Neutrophil (primary cell): Measurements from ENCODE around the gene SMARCA4.
"Not testable (repeated sequence)": the region's sequence is repeated elsewhere in the genome, so short reads cannot be mapped to it uniquely, and the experiment has no call there.

Experiments used
- H3K27ac ChIP-seq: fragments of 200-600 bp; sonication (generic); 2 replicates; pipeline ENCODE4 v1.5.1; 2016; ENCODE audit warnings: mild to moderate bottlenecking, moderate library complexity
- H3K27me3 ChIP-seq: fragments of 200-600 bp; sonication (generic); 2 replicates; pipeline ENCODE4 v1.6.0; 2016; ENCODE audit warnings: mild to moderate bottlenecking
- H3K36me3 ChIP-seq: fragments of 200-600 bp; sonication (generic); 2 replicates; pipeline ENCODE4 v1.5.1; 2017
- H3K4me1 ChIP-seq, 2 experiments: fragments of 200-600 bp in 1 of 2; sonication (generic) in 1 of 2; 1 replicate in 1 of 2; 2 replicates in 1 of 2; pipeline versions ENCODE4 v1.5.1 to v1.6.1; 2013 to 2016; ENCODE audit warnings: low read depth in 1 of 2, low read length in 1 of 2, mild to moderate bottlenecking in 1 of 2, moderate library complexity in 1 of 2; ENCODE audit not compliant: control insufficient read depth in 1 of 2, insufficient read depth in 1 of 2
- H3K4me3 ChIP-seq, 2 experiments: fragments of 200-600 bp in 1 of 2; sonication (generic) in 1 of 2; 1 replicate in 1 of 2; 2 replicates in 1 of 2; pipeline ENCODE4 v1.5.1; 2013 to 2016; ENCODE audit warnings: low read depth in 1 of 2, low read length in 1 of 2, mild to moderate bottlenecking in 1 of 2, moderate library complexity in 1 of 2
- H3K9me3 ChIP-seq: fragments of 200-600 bp; sonication (generic); 2 replicates; pipeline ENCODE4 v1.5.1; 2016
- TF ChIP-seq, protein P1 (sequence below): fragments of 200-600 bp; sonication (generic); IDR thresholded peaks from 2 replicates; pipeline ENCODE4 v1.5.1; 2016; ENCODE audit warnings: antibody characterized with exemption

SMARCA4 gene

DNA sequence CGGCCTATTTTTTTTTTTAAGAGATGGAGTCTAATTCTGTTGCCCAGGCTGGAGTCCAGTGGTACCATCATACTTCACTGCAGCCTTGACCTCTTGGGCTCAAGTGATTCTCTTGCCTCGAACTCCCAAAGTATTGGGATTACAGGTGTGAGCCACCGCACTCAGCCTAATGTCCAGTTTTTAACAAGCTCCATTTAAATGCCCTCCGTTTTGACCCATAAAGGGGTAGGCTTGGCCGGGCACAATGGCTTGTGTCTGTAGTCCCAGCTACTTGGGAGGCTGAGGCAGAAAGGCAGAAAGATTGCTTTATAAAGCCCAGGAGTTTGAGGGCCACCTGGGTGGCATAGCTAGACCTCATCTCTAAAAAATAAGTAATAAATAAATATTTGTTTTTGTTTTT lies 140.2 kb downstream of the SMARCA4 start:
- Histone ChIP-seq H3K4me3 (no peak overlapping the region), H3K4me1 (peaks cover 8 to 11% of the 10 kb centered on the region in 2 experiments), H3K27me3 (no peaks in the 10 kb centered on the region), H3K36me3 (no peaks in the 10 kb centered on the region), H3K9me3 (no peaks in the 10 kb centered on the region), H3K27ac (no peak overlapping the region)
- TF ChIP-seq, protein P1, sequence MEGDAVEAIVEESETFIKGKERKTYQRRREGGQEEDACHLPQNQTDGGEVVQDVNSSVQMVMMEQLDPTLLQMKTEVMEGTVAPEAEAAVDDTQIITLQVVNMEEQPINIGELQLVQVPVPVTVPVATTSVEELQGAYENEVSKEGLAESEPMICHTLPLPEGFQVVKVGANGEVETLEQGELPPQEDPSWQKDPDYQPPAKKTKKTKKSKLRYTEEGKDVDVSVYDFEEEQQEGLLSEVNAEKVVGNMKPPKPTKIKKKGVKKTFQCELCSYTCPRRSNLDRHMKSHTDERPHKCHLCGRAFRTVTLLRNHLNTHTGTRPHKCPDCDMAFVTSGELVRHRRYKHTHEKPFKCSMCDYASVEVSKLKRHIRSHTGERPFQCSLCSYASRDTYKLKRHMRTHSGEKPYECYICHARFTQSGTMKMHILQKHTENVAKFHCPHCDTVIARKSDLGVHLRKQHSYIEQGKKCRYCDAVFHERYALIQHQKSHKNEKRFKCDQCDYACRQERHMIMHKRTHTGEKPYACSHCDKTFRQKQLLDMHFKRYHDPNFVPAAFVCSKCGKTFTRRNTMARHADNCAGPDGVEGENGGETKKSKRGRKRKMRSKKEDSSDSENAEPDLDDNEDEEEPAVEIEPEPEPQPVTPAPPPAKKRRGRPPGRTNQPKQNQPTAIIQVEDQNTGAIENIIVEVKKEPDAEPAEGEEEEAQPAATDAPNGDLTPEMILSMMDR = no peak

DNA sequence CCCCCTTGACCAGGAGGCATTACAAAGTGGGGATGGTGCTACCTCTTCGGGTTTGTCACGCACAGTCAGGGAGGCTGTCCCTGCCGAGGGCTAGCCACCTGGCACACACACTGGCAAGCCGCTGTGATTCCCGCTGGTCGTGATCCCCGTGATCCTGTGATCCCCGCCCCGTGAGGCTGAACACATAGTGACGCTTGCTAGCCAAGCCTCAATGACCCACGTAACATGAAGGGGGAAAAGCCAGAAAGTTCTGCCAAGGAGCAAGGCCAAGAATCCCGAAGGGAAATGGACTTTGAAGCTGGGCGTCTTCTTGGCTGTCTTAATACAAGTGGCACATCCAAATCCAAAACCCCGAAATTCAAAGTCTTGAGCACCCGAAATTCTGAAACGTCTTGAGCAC lies 142.1 kb downstream of the SMARCA4 start:
- Histone ChIP-seq H3K4me1 (no peaks in the 10 kb centered on the region), H3K36me3 (no peaks in the 10 kb centered on the region)
- TF ChIP-seq, protein P1 = no peak

DNA sequence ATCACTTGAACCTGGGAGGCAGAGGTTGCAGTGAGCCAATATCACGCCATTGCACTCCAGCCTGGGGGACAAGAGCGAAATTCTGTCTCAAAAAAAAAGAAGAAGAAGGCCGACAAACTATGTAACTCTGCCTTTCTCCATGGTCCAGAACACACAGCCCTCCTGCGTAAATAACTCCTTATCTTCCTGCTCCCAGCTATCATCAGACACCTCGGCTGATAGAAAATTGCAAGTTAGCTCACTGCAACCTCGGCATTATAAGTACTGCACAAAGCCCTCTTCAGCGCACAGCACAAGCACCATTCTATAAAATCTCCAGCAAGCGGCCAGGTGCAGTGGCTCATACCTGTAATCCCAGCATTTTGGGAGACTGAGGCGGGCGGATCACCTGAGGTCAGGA lies 142.8 kb downstream of the SMARCA4 start:
- H3K4me3 ChIP-seq, H3K27me3 ChIP-seq, H3K36me3 ChIP-seq, H3K27ac ChIP-seq, H3K9me3 ChIP-seq, H3K4me1 ChIP-seq: not testable (repeated sequence)

More for the DNA sequence above, 142.1 kb downstream of the SMARCA4 start:
- H3K27ac ChIP-seq = no peak overlapping the region
- H3K27me3 ChIP-seq = no peaks in the 10 kb centered on the region
- no peak overlapping the region for H3K4me3 ChIP-seq
- H3K9me3 ChIP-seq = no peaks in the 10 kb centered on the region

DNA sequence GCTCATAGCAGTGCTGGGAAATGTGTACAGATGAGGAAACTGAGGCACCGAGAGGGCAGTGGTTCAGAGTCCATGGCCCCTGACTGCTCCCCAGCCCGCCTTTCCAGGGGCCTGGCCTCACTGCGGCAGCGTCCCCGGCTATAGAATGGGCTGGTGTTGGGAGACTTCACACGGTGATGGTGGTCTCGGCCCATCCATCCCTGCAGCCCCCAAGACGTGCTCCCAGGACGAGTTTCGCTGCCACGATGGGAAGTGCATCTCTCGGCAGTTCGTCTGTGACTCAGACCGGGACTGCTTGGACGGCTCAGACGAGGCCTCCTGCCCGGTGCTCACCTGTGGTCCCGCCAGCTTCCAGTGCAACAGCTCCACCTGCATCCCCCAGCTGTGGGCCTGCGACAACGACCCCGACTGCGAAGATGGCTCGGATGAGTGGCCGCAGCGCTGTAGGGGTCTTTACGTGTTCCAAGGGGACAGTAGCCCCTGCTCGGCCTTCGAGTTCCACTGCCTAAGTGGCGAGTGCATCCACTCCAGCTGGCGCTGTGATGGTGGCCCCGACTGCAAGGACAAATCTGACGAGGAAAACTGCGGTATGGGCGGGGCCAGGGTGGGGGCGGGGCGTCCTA lies 144.3 kb downstream of the SMARCA4 start:
- Histone ChIP-seq H3K27ac (no peak overlapping the region), H3K36me3 (no peaks in the 10 kb centered on the region), H3K4me3 (no peak overlapping the region), H3K27me3 (no peaks in the 10 kb centered on the region), H3K4me1 (no peaks in the 10 kb centered on the region), H3K9me3 (no peaks in the 10 kb centered on the region)
- TF ChIP-seq, protein P1 = no peak

DNA sequence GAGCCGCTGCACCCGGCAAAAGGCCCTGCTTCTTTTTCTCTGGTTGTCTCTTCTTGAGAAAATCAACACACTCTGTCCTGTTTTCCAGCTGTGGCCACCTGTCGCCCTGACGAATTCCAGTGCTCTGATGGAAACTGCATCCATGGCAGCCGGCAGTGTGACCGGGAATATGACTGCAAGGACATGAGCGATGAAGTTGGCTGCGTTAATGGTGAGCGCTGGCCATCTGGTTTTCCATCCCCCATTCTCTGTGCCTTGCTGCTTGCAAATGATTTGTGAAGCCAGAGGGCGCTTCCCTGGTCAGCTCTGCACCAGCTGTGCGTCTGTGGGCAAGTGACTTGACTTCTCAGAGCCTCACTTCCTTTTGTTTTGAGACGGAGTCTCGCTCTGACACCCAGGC lies 145.6 kb downstream of the SMARCA4 start:
- Histone ChIP-seq H3K36me3 (no peaks in the 10 kb centered on the region), H3K27me3 (no peaks in the 10 kb centered on the region), H3K27ac (no peak overlapping the region), H3K4me1 (no peaks in the 10 kb centered on the region), H3K4me3 (no peak overlapping the region), H3K9me3 (no peaks in the 10 kb centered on the region)
- TF ChIP-seq, protein P1 = no peak

DNA sequence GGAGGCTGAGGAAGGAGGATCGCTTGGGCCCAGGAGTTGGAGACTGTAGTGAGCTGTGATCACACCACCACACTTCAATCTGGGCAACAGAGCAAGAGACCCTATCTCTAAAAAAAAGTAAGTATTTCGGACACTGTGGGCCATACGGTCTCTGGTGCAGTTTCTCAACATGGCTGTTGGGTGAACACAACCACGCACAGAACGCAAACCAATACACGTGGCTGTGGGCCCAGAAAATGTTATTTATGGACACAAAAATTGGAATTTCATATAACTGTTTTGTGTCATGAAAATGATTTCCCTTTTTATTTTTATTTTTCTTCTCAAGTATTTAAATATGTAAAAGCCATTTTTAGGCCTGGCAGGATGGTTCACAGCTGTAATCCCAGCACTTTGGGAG lies 147.9 kb downstream of the SMARCA4 start:
- TF ChIP-seq, protein P1 = no peak
- Histone ChIP-seq H3K4me1 (no peaks in the 10 kb centered on the region), H3K9me3 (no peaks in the 10 kb centered on the region), H3K27me3 (no peaks in the 10 kb centered on the region), H3K27ac (no peak overlapping the region), H3K36me3 (no peaks in the 10 kb centered on the region), H3K4me3 (no peak overlapping the region)
